Measurements from ENCODE around the gene TRIM44. TPM values are rescaled to one million over a fixed set of nuclear protein-coding genes. Genes with fewer than 3 reads are reported as not detected.
A peak's percentile ranks its signal among the peaks of the same experiment; 100 is the strongest.
"Not testable (repeated sequence)": the region's sequence is repeated elsewhere in the genome, so short reads cannot be mapped to it uniquely, and the experiment has no call there.

The TRIM44 gene
- total and polyA plus RNA-seq, 8 donors: 5.1 to 65.3 (median 19.1) TPM

- intact Hi-C loops (cut with DNase I; ENCODE audit: low total_unique reads): no loop called here
- 1 to 3% (median 2%) methylated on average over 11 to 12 of the region's 12 CpGs for WGBS, 5 donors
- no peak for DNase-seq
Measured at GRCh38 chr11:35662061-35662648, 420 bp upstream of the TRIM44 start.

GRCh38 chr11:35663408-35663702 lies 780 bp downstream of the TRIM44 start:
- Histone ChIP-seq H3K9me3 (peaks cover 0 to 30% (median 9%) of the 10 kb centered on the region in 4 donors), H3K4me1 (peaks cover 15 to 30% (median 27%) of the 10 kb centered on the region in 4 donors), H3K4me3 (peak overlapping the region; percentile 66 to 85 (median 82)), H3K36me3 (peaks cover 0 to 13% (median 0%) of the 10 kb centered on the region in 4 donors), H3K27me3 (no peaks in the 10 kb centered on the region), H3K27ac (peak overlapping the region; percentile 96 to 98 (median 97))
- WGBS, 5 donors: 83 to 90% (median 89%) methylated on average over 10 of the region's 10 CpGs
- intact Hi-C loops (cut with DNase I; ENCODE audit: low total_unique reads): no loop called here
- TF ChIP-seq POLR2AphosphoS5 (IDR thresholded peaks at IDR 0.05): no peak
- TF ChIP-seq POLR2A (IDR thresholded peaks at IDR 0.05): no peak
- TF ChIP-seq CTCF (IDR thresholded peaks at IDR 0.05): no peak
- no peak for TF ChIP-seq EP300 (IDR thresholded peaks at IDR 0.05)
- DNase-seq: no peak

More at GRCh38 chr11:35662061-35662648, 420 bp upstream of the TRIM44 start:
- H3K4me1 ChIP-seq: peaks cover 15 to 30% (median 27%) of the 10 kb centered on the region in 4 donors
- H3K4me3 ChIP-seq: peak overlapping the region; percentile 66 to 85 (median 82)
- H3K27me3 ChIP-seq: peaks cover 0 to 6% (median 0%) of the 10 kb centered on the region in 3 donors
- H3K9me3 ChIP-seq: peaks cover 0 to 25% (median 8%) of the 10 kb centered on the region in 4 donors
- H3K36me3 ChIP-seq: peaks cover 0 to 8% (median 0%) of the 10 kb centered on the region in 4 donors
- TF ChIP-seq EP300 (IDR thresholded peaks at IDR 0.05) (no peak), POLR2A (IDR thresholded peaks at IDR 0.05) (no peak), POLR2AphosphoS5 (IDR thresholded peaks at IDR 0.05) (no peak), CTCF (IDR thresholded peaks at IDR 0.05) (no peak)
- peak overlapping the region; percentile 96 to 98 (median 97) for H3K27ac ChIP-seq

GRCh38 chr11:35664977-35665441 lies 2.4 kb downstream of the TRIM44 start:
- TF ChIP-seq CTCF (IDR thresholded peaks at IDR 0.05): no peak
- no peak for TF ChIP-seq EP300 (IDR thresholded peaks at IDR 0.05)
- TF ChIP-seq POLR2AphosphoS5 (IDR thresholded peaks at IDR 0.05): no peak
- no peak for TF ChIP-seq POLR2A (IDR thresholded peaks at IDR 0.05)
- no peaks in the 10 kb centered on the region for H3K27me3 ChIP-seq
- DNase-seq: peak in 1 of 2 donors; percentile 12
- H3K36me3 ChIP-seq: peaks cover 0 to 14% (median 0%) of the 10 kb centered on the region in 4 donors
- peaks cover 0 to 30% (median 9%) of the 10 kb centered on the region in 4 donors for H3K9me3 ChIP-seq
- H3K27ac ChIP-seq: no peak overlapping the region
- 96 to 99% (median 98%) methylated on average over 5 of the region's 5 CpGs for WGBS, 5 donors
- peak overlapping the region in 1 of 4 donors; percentile 83 for H3K4me3 ChIP-seq
- peaks cover 17 to 41% (median 33%) of the 10 kb centered on the region in 4 donors for H3K4me1 ChIP-seq
- intact Hi-C loops (cut with DNase I; ENCODE audit: low total_unique reads): no loop called here

- Histone ChIP-seq H3K27me3 (no peaks in the 10 kb centered on the region), H3K4me3 (no peak overlapping the region), H3K36me3 (peaks cover 0 to 14% (median 0%) of the 10 kb centered on the region in 4 donors), H3K9me3 (peaks cover 0 to 30% (median 9%) of the 10 kb centered on the region in 4 donors), H3K27ac (no peak overlapping the region), H3K4me1 (peaks cover 24 to 52% (median 37%) of the 10 kb centered on the region in 4 donors)
- intact Hi-C loops (cut with DNase I; ENCODE audit: low total_unique reads): no loop called here
- no peak for DNase-seq
- no peak for TF ChIP-seq CTCF (IDR thresholded peaks at IDR 0.05)
- TF ChIP-seq POLR2A (IDR thresholded peaks at IDR 0.05): no peak
- no peak for TF ChIP-seq EP300 (IDR thresholded peaks at IDR 0.05)
- TF ChIP-seq POLR2AphosphoS5 (IDR thresholded peaks at IDR 0.05): no peak
- 94 to 100% (median 97%) methylated on average over 1 of the region's 1 CpG for WGBS, 5 donors
Measured at GRCh38 chr11:35667257-35667656, 4.7 kb downstream of the TRIM44 start.

- H3K4me3 ChIP-seq; intact Hi-C loops (cut with DNase I; ENCODE audit: low total_unique reads); DNase-seq; H3K27me3 ChIP-seq; H3K27ac ChIP-seq: not testable (repeated sequence)
- Histone ChIP-seq H3K36me3 (peaks cover 0 to 14% (median 0%) of the 10 kb centered on the region in 4 donors), H3K4me1 (peaks cover 21 to 58% (median 35%) of the 10 kb centered on the region in 4 donors), H3K9me3 (peaks cover 0 to 30% (median 9%) of the 10 kb centered on the region in 4 donors)
- WGBS, 5 donors: 94 to 98% (median 97%) methylated on average over 3 of the region's 3 CpGs
Measured at GRCh38 chr11:35668350-35668749, 5.8 kb downstream of the TRIM44 start.
